Measurements from ENCODE around the gene UAP1L1.

The UAP1L1 gene

GRCh38 chr9:137037035-137037434, 40.3 kb upstream of the UAP1L1 start:
- Histone ChIP-seq H3K36me3 (replicated peaks; ENCODE audit: insufficient read depth, low read length) (no peaks in the 10 kb centered on the region), H3K27me3 (replicated peaks; ENCODE audit: insufficient read depth, low read length) (peaks cover 78% of the 10 kb centered on the region), H3K79me2 (ENCODE audit: low read length) (no peaks in the 10 kb centered on the region), H2AFZ (ENCODE audit: low read length) (no peak overlapping the region), H3K9me2 (replicated peaks; ENCODE audit: insufficient read depth, low read length) (no peaks in the 10 kb centered on the region), H3K27ac (ENCODE audit: low read length) (no peak overlapping the region), H3K9me3 (replicated peaks; ENCODE audit: insufficient read depth, low read length) (no peaks in the 10 kb centered on the region), H4K20me1 (ENCODE audit: insufficient read depth, low read length) (no peaks in the 10 kb centered on the region), H3K4me2 (ENCODE audit: low read depth, low read length) (no peak overlapping the region), H3F3A (ENCODE audit: insufficient read depth, low read length) (no peaks in the 10 kb centered on the region; the same call in 1 of the 2 replicates), H3K4me1 (ENCODE audit: low read length) (no peaks in the 10 kb centered on the region), H3K9ac (ENCODE audit: low read length) (no peak overlapping the region), H3K4me3 (ENCODE audit: low read length) (no peak overlapping the region)
- no peak for DNase-seq
- TF ChIP-seq, protein P1, sequence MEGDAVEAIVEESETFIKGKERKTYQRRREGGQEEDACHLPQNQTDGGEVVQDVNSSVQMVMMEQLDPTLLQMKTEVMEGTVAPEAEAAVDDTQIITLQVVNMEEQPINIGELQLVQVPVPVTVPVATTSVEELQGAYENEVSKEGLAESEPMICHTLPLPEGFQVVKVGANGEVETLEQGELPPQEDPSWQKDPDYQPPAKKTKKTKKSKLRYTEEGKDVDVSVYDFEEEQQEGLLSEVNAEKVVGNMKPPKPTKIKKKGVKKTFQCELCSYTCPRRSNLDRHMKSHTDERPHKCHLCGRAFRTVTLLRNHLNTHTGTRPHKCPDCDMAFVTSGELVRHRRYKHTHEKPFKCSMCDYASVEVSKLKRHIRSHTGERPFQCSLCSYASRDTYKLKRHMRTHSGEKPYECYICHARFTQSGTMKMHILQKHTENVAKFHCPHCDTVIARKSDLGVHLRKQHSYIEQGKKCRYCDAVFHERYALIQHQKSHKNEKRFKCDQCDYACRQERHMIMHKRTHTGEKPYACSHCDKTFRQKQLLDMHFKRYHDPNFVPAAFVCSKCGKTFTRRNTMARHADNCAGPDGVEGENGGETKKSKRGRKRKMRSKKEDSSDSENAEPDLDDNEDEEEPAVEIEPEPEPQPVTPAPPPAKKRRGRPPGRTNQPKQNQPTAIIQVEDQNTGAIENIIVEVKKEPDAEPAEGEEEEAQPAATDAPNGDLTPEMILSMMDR (IDR thresholded peaks at IDR 0.05; ENCODE audit: low read length), result no peak
- TF ChIP-seq EZH2 (optimal IDR thresholded peaks at IDR 0.05; ENCODE audit: low read depth, low read length), result no peak
- TF ChIP-seq EZH2phosphoT487 (IDR thresholded peaks at IDR 0.05; ENCODE audit: low read length), result no peak

GRCh38 chr9:137037483-137037882, 39.8 kb upstream of the UAP1L1 start:
- Histone ChIP-seq H3K27ac (ENCODE audit: low read length) (no peak overlapping the region), H3K9me2 (replicated peaks; ENCODE audit: insufficient read depth, low read length) (no peaks in the 10 kb centered on the region), H3K4me3 (ENCODE audit: low read length) (no peak overlapping the region), H3K4me1 (ENCODE audit: low read length) (no peaks in the 10 kb centered on the region), H4K20me1 (ENCODE audit: insufficient read depth, low read length) (no peaks in the 10 kb centered on the region), H3K79me2 (ENCODE audit: low read length) (no peaks in the 10 kb centered on the region), H3F3A (ENCODE audit: insufficient read depth, low read length) (no peaks in the 10 kb centered on the region; the same call in 1 of the 2 replicates), H3K9ac (ENCODE audit: low read length) (no peak overlapping the region), H3K36me3 (replicated peaks; ENCODE audit: insufficient read depth, low read length) (no peaks in the 10 kb centered on the region), H3K9me3 (replicated peaks; ENCODE audit: insufficient read depth, low read length) (no peaks in the 10 kb centered on the region), H2AFZ (ENCODE audit: low read length) (no peak overlapping the region), H3K4me2 (ENCODE audit: low read depth, low read length) (no peak overlapping the region), H3K27me3 (replicated peaks; ENCODE audit: insufficient read depth, low read length) (peaks cover 75% of the 10 kb centered on the region)
- DNase-seq, result no peak
- TF ChIP-seq EZH2 (optimal IDR thresholded peaks at IDR 0.05; ENCODE audit: low read depth, low read length), result no peak
- no peak for TF ChIP-seq EZH2phosphoT487 (IDR thresholded peaks at IDR 0.05; ENCODE audit: low read length)
- TF ChIP-seq, protein P1 (IDR thresholded peaks at IDR 0.05; ENCODE audit: low read length), result no peak

GRCh38 chr9:137038916-137039315, 38.4 kb upstream of the UAP1L1 start:
- no peaks in the 10 kb centered on the region for H3K36me3 ChIP-seq (replicated peaks; ENCODE audit: insufficient read depth, low read length)
- H3F3A ChIP-seq (ENCODE audit: insufficient read depth, low read length), result no peaks in the 10 kb centered on the region; the same call in 1 of the 2 replicates
- no peaks in the 10 kb centered on the region for H3K9me3 ChIP-seq (replicated peaks; ENCODE audit: insufficient read depth, low read length)
- H2AFZ ChIP-seq (ENCODE audit: low read length), result no peak overlapping the region
- H4K20me1 ChIP-seq (ENCODE audit: insufficient read depth, low read length), result no peaks in the 10 kb centered on the region
- no peaks in the 10 kb centered on the region for H3K4me1 ChIP-seq (ENCODE audit: low read length)
- H3K79me2 ChIP-seq (ENCODE audit: low read length), result no peaks in the 10 kb centered on the region
- TF ChIP-seq, protein P1 (IDR thresholded peaks at IDR 0.05; ENCODE audit: low read length), result no peak
- no peak for TF ChIP-seq EZH2phosphoT487 (IDR thresholded peaks at IDR 0.05; ENCODE audit: low read length)
- TF ChIP-seq EZH2 (optimal IDR thresholded peaks at IDR 0.05; ENCODE audit: low read depth, low read length), result no peak
- no peaks in the 10 kb centered on the region for H3K9me2 ChIP-seq (replicated peaks; ENCODE audit: insufficient read depth, low read length)
- H3K9ac ChIP-seq (ENCODE audit: low read length), result no peak overlapping the region
- no peak for DNase-seq
- H3K27ac ChIP-seq (ENCODE audit: low read length), result no peak overlapping the region
- peaks cover 76% of the 10 kb centered on the region for H3K27me3 ChIP-seq (replicated peaks; ENCODE audit: insufficient read depth, low read length)
- H3K4me3 ChIP-seq (ENCODE audit: low read length), result no peak overlapping the region
- no peak overlapping the region for H3K4me2 ChIP-seq (ENCODE audit: low read depth, low read length)
